HepG2 (cell line): ENCODE results near the gene SPATA13. TPM values are rescaled to one million over a fixed set of nuclear protein-coding genes. Genes with fewer than 3 reads are reported as not detected.

Experiments
- BORCS8-MEF2B ChIP-seq: sonication (generic); formaldehyde crosslinking; IDR thresholded peaks from 2 replicates; pipeline ENCODE4 v1.8.0; 2022; ENCODE audit warnings: mild to moderate bottlenecking, missing genetic modification reagents
- CBX5 ChIP-seq: sonication (generic); formaldehyde crosslinking; IDR thresholded peaks from 2 replicates; pipeline ENCODE4 v1.4.0; 2020; ENCODE audit warnings: missing genetic modification reagents, borderline replicate concordance
- EP300 ChIP-seq, 3 experiments: sonication (generic) in 1 of 3; formaldehyde crosslinking in 1 of 3; IDR thresholded peaks; 2 replicates each; pipeline versions ENCODE4 v1.5.1 to v1.6.1; 2011 to 2020; ENCODE audit warnings: low read depth in 2 of 3, low read length in 2 of 3, borderline replicate concordance in 1 of 3, improper control_type of control experiment in 1 of 3, mild to moderate bottlenecking in 1 of 3, missing genetic modification reagents in 1 of 3, moderate library complexity in 1 of 3
- FOSL2 ChIP-seq: sonication (generic); formaldehyde crosslinking; IDR thresholded peaks from 2 replicates; pipeline ENCODE4 v1.4.0; 2020; ENCODE audit warnings: missing genetic modification reagents
- HES4 ChIP-seq: sonication (generic); formaldehyde crosslinking; IDR thresholded peaks from 2 replicates; pipeline ENCODE4 v1.9.0; 2021; ENCODE audit warnings: mild to moderate bottlenecking, missing genetic modification reagents, borderline replicate concordance
- HNRNPL ChIP-seq: fragments of 200-400 bp; formaldehyde crosslinking; IDR thresholded peaks from 2 replicates; pipeline ENCODE4 v1.6.1; 2017; ENCODE audit warnings: mild to moderate bottlenecking, low read depth, low read length
- HNRNPLL ChIP-seq: fragments of 200-400 bp; formaldehyde crosslinking; IDR thresholded peaks from 2 replicates; pipeline ENCODE4 v1.6.1; 2017; ENCODE audit warnings: mild to moderate bottlenecking, low read depth, low read length; ENCODE audit not compliant: poor library complexity, severe bottlenecking
- LBX2 ChIP-seq: sonication (generic); formaldehyde crosslinking; IDR thresholded peaks from 2 replicates; pipeline ENCODE4 v1.5.0; 2020; ENCODE audit warnings: missing genetic modification reagents, mild to moderate bottlenecking, borderline replicate concordance
- MTF1 ChIP-seq: sonication (generic); formaldehyde crosslinking; IDR thresholded peaks from 2 replicates; pipeline ENCODE4 v1.5.0; 2020; ENCODE audit warnings: missing genetic modification reagents
- MTF2 ChIP-seq: sonication (generic); formaldehyde crosslinking; IDR thresholded peaks from 2 replicates; pipeline ENCODE4 v1.5.0; 2020; ENCODE audit warnings: missing genetic modification reagents, borderline replicate concordance
- NCOA1 ChIP-seq: sonication (generic); formaldehyde crosslinking; IDR thresholded peaks from 2 replicates; pipeline ENCODE4 v1.9.0; 2021; ENCODE audit warnings: missing genetic modification reagents
- NCOA5 ChIP-seq: sonication (generic); formaldehyde crosslinking; IDR thresholded peaks from 2 replicates; pipeline ENCODE4 v1.4.0; 2020; ENCODE audit warnings: missing genetic modification reagents
- NKX3-1 ChIP-seq: sonication (generic); formaldehyde crosslinking; IDR thresholded peaks from 2 replicates; pipeline ENCODE4 v1.5.0; 2020; ENCODE audit warnings: missing genetic modification reagents
- PBX2 ChIP-seq: IDR thresholded peaks from 2 replicates; pipeline ENCODE4 v1.6.1; 2016; ENCODE audit warnings: control low read depth
- REL ChIP-seq: sonication (generic); formaldehyde crosslinking; conservative IDR thresholded peaks from 2 replicates; pipeline ENCODE4 v1.8.0; 2022; ENCODE audit warnings: mild to moderate bottlenecking, missing genetic modification reagents, moderate library complexity
- RXRB ChIP-seq: IDR thresholded peaks from 2 replicates; pipeline ENCODE4 v1.6.1; 2016; ENCODE audit warnings: borderline replicate concordance, missing genetic modification reagents, missing compliant biosample characterization
- SMARCC2 ChIP-seq: fragments of 450-650 bp; IDR thresholded peaks from 2 replicates; pipeline ENCODE4 v1.6.1; 2017; ENCODE audit warnings: antibody characterized with exemption, mild to moderate bottlenecking
- TBP ChIP-seq: sonication (generic); formaldehyde crosslinking; IDR thresholded peaks from 2 replicates; pipeline ENCODE4 v1.5.0; 2020; ENCODE audit warnings: missing genetic modification reagents
- TEAD3 ChIP-seq: optimal IDR thresholded peaks from 2 replicates; pipeline ENCODE3; 2016; ENCODE audit warnings: borderline replicate concordance
- ZFP41 ChIP-seq: sonication (generic); formaldehyde crosslinking; IDR thresholded peaks from 2 replicates; pipeline ENCODE4 v1.4.0; 2020; ENCODE audit warnings: mild to moderate bottlenecking, missing genetic modification reagents, borderline replicate concordance
- ZNF136 ChIP-seq: sonication (generic); formaldehyde crosslinking; IDR thresholded peaks from 2 replicates; pipeline ENCODE4 v1.8.1; 2022; ENCODE audit warnings: low read depth, mild to moderate bottlenecking, moderate library complexity, missing genetic modification reagents
- ZNF331 ChIP-seq: sonication (generic); formaldehyde crosslinking; IDR thresholded peaks from 2 replicates; pipeline ENCODE4 v1.4.0; 2020; ENCODE audit warnings: missing genetic modification reagents
- ZNF598 ChIP-seq: sonication (generic); formaldehyde crosslinking; IDR thresholded peaks from 2 replicates; pipeline ENCODE4 v1.5.1; 2020; ENCODE audit warnings: mild to moderate bottlenecking, missing genetic modification reagents, borderline replicate concordance
- ZNF883 ChIP-seq: sonication (generic); formaldehyde crosslinking; IDR thresholded peaks from 2 replicates; pipeline ENCODE4 v1.5.1; 2020; ENCODE audit warnings: mild to moderate bottlenecking, missing genetic modification reagents; ENCODE audit errors: not compliant biosample characterization
- polyA plus RNA-seq, 8 experiments: library from polyadenylated mRNA; depleted of rRNA in 3 of 8; stranded (reverse) in 7 of 8; unstranded in 1 of 8; fragments of >200 nt; fragmentation: Illumina TruSeq in 4 of 8; extraction: Trizol in 4 of 8; gene quantifications; 2 replicates each; pipeline versions ENCODE4 v1.2.1 to v1.2.3, GENCODE V29; 2011 to 2016; ENCODE audit warnings: low read depth in 4 of 8, missing spikeins in 1 of 8, mixed read lengths in 1 of 8; ENCODE audit not compliant: insufficient read depth in 1 of 8
- total RNA-seq, 5 experiments: library from RNA; depleted of rRNA; stranded (reverse); fragments of >200 nt; fragmentation: Illumina TruSeq; extraction: Trizol; gene quantifications; 2 replicates each; pipeline ENCODE4 v1.2.3, GENCODE V29; 2016; ENCODE audit warnings: low read depth in 1 of 5
- TF ChIP-seq, protein P1 (sequence below): sonication (generic); formaldehyde crosslinking; IDR thresholded peaks from 2 replicates; pipeline ENCODE4 v1.4.0; 2020; ENCODE audit warnings: missing genetic modification reagents
- TF ChIP-seq, protein P2 (sequence below): sonication (generic); formaldehyde crosslinking; IDR thresholded peaks from 2 replicates; pipeline ENCODE4 v1.4.0; 2020; ENCODE audit warnings: mild to moderate bottlenecking, missing genetic modification reagents
- TF ChIP-seq, protein P3 (sequence below): sonication (generic); formaldehyde crosslinking; IDR thresholded peaks from 2 replicates; pipeline ENCODE4 v1.5.1; 2020; ENCODE audit warnings: mild to moderate bottlenecking, missing genetic modification reagents, borderline replicate concordance

Gene SPATA13
- total and polyA plus RNA-seq, 2 of the 13 experiments (the other 11 are each of a cell fraction or from before 2014, with no cell fraction given): 11.3 to 14.2 TPM

- TF ChIP-seq FOSL2 (CRISPR knock-in tag) (peak; percentile 37), ZFP41 (CRISPR knock-in tag) (0 out of 2 replicates have a peak, but pooled peaks have one; percentile 24), SMARCC2 (no peak), MTF2 (CRISPR knock-in tag) (no peak), HES4 (CRISPR knock-in tag) (no peak), RXRB (CRISPR knock-in tag) (peak; percentile 59; the same call in 1 of the 2 replicates), TEAD3 (CRISPR knock-in tag) (no peak), ZNF136 (CRISPR knock-in tag) (no peak), HNRNPL (no peak), HNRNPLL (no peak), NCOA5 (CRISPR knock-in tag) (no peak), LBX2 (no peak), PBX2 (CRISPR knock-in tag) (no peak), TBP (CRISPR knock-in tag) (no peak), CBX5 (CRISPR knock-in tag) (no peak; the same call in 1 of the 2 replicates), ZNF883 (CRISPR knock-in tag) (no peak), ZNF331 (CRISPR knock-in tag) (no peak), NCOA1 (CRISPR knock-in tag) (no peak), MTF1 (no peak), NKX3-1 (no peak), BORCS8-MEF2B (CRISPR knock-in tag) (peak; percentile 71; the same call in 1 of the 2 replicates), EP300 (IDR thresholded peaks at IDR 0.05; ENCODE audit: low read depth in 2 of 2, low read length in 2 of 2) (peak in 1 of 2 experiments; percentile 41; a peak in 1 of 4 replicates), EP300 (CRISPR knock-in tag; IDR thresholded peaks at IDR 0.05; ENCODE audit: borderline replicate concordance) (peak; percentile 38; the same call in 1 of the 2 replicates), REL (no peak), ZNF598 (CRISPR knock-in tag) (no peak)
- TF ChIP-seq, protein P1, sequence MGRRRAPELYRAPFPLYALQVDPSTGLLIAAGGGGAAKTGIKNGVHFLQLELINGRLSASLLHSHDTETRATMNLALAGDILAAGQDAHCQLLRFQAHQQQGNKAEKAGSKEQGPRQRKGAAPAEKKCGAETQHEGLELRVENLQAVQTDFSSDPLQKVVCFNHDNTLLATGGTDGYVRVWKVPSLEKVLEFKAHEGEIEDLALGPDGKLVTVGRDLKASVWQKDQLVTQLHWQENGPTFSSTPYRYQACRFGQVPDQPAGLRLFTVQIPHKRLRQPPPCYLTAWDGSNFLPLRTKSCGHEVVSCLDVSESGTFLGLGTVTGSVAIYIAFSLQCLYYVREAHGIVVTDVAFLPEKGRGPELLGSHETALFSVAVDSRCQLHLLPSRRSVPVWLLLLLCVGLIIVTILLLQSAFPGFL (CRISPR knock-in tag): no peak
- TF ChIP-seq, protein P2, sequence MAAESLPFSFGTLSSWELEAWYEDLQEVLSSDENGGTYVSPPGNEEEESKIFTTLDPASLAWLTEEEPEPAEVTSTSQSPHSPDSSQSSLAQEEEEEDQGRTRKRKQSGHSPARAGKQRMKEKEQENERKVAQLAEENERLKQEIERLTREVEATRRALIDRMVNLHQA: no peak
- TF ChIP-seq, protein P3, sequence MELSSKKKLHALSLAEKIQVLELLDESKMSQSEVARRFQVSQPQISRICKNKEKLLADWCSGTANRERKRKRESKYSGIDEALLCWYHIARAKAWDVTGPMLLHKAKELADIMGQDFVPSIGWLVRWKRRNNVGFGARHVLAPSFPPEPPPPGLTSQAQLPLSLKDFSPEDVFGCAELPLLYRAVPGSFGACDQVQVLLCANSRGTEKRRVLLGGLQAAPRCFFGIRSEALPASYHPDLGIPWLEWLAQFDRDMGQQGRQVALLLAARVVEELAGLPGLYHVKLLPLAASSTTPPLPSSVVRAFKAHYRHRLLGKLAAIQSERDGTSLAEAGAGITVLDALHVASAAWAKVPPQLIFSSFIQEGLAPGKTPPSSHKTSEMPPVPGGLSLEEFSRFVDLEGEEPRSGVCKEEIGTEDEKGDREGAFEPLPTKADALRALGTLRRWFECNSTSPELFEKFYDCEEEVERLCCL (CRISPR knock-in tag): no peak
Measured at GRCh38 chr13:24217601-24218281, 57.2 kb downstream of the SPATA13 start (continued).
